Right atrium auricular region (tissue), 2 donors: Measurements from ENCODE around the gene CCDC196. TPM values are rescaled to one million over a fixed set of nuclear protein-coding genes. Genes with fewer than 3 reads are reported as not detected.
A peak's percentile ranks its signal among the peaks of the same experiment; 100 is the strongest.
"Not testable (repeated sequence)": the region's sequence is repeated elsewhere in the genome, so short reads cannot be mapped to it uniquely, and the experiment has no call there.

ENCODE experiments used
- DNase-seq: peaks from one replicate; pipeline ENCODE4 v3.0.0-alpha.2; 2019; ENCODE audit warnings: low spot score
- H3K27ac ChIP-seq, 2 donors: fragments of 200-600 bp; sonication (generic); 1 replicate in 1 of 2; 2 replicates in 1 of 2; pipeline ENCODE4 v1.5.1; 2016 to 2019
- H3K27me3 ChIP-seq, 2 donors: fragments of 200-600 bp; sonication (generic); one replicate each; pipeline versions ENCODE4 v1.5.1 to v1.6.0; 2017 to 2019
- H3K36me3 ChIP-seq: fragments of 200-600 bp; sonication (generic); one replicate; pipeline ENCODE4 v1.5.1; 2016
- H3K4me1 ChIP-seq, 2 donors: fragments of 200-600 bp; sonication (generic); one replicate each; pipeline versions ENCODE4 v1.5.1 to v1.6.0; 2017 to 2019
- H3K4me3 ChIP-seq, 2 donors: fragments of 200-600 bp; sonication (generic); 1 replicate in 1 of 2; 2 replicates in 1 of 2; pipeline ENCODE4 v1.5.1; 2017 to 2019; ENCODE audit warnings: mild to moderate bottlenecking in 1 of 2, moderate library complexity in 1 of 2
- H3K9me3 ChIP-seq, 2 donors: fragments of 200-600 bp; sonication (generic); one replicate each; pipeline ENCODE4 v1.5.1; 2019
- CTCF ChIP-seq, 2 donors: fragments of 200-600 bp; sonication (generic); IDR thresholded peaks; one replicate each; pipeline ENCODE4 v1.5.1; 2019; ENCODE audit warnings: antibody characterized with exemption in 2 of 2
- total RNA-seq, 2 donors: library from RNA; depleted of rRNA; stranded (reverse); fragments of >200 nt; gene quantifications; one replicate each; pipeline ENCODE4 v1.1.0, GENCODE V29; 2016

The CCDC196 gene
- total RNA-seq, 2 donors from 2014 or later, result not detected

- Histone ChIP-seq H3K4me3 (peak overlapping the region in 1 of 2 donors; percentile 7), H3K36me3 (no peaks in the 10 kb centered on the region)
Observed at GRCh38 chr14:66496188-66496807, 10.1 kb downstream of the CCDC196 start.

GRCh38 chr14:66496911-66497310 is 10.7 kb downstream of the CCDC196 start:
- Histone ChIP-seq H3K4me3 (no peak overlapping the region), H3K27ac (no peak overlapping the region), H3K4me1 (peaks cover 0 to 8% of the 10 kb centered on the region in 2 donors), H3K27me3 (no peaks in the 10 kb centered on the region), H3K36me3 (no peaks in the 10 kb centered on the region), H3K9me3 (no peaks in the 10 kb centered on the region)
- DNase-seq, result no peak
- TF ChIP-seq CTCF (IDR thresholded peaks at IDR 0.05), result no peak

More at GRCh38 chr14:66496188-66496807, 10.1 kb downstream of the CCDC196 start:
- H3K27ac ChIP-seq, result no peak overlapping the region
- no peaks in the 10 kb centered on the region for H3K27me3 ChIP-seq
- H3K9me3 ChIP-seq, result no peaks in the 10 kb centered on the region
- no peak for TF ChIP-seq CTCF (IDR thresholded peaks at IDR 0.05)
- peaks cover 0 to 8% of the 10 kb centered on the region in 2 donors for H3K4me1 ChIP-seq
- no peak for DNase-seq

GRCh38 chr14:66498311-66498710 is 12.1 kb downstream of the CCDC196 start:
- no peak overlapping the region for H3K27ac ChIP-seq
- no peak for TF ChIP-seq CTCF (IDR thresholded peaks at IDR 0.05)
- peaks cover 0 to 8% of the 10 kb centered on the region in 2 donors for H3K4me1 ChIP-seq
- H3K4me3 ChIP-seq, result no peak overlapping the region
- no peaks in the 10 kb centered on the region for H3K36me3 ChIP-seq
- H3K27me3 ChIP-seq, result no peaks in the 10 kb centered on the region
- H3K9me3 ChIP-seq, result no peaks in the 10 kb centered on the region
- no peak for DNase-seq

DNA sequence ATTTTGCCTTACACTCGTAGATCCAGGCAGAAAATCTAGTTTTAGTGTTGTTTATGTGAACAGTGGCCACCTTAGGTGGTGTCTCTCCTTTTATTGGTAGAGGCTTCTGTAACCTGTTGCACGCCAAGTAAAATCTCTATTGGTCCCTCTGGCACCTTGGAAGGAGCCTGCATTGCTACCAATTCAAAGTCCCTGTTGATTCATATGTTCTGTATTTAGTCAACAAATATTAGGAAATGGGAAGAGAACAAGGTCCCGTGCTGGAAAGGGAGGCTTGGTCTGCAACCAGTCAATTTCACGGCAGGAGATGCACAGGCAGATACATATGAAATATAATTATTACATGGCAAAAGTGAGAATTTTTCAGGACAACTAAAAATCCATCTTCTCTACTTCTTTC is 15.4 kb downstream of the CCDC196 start:
- no peak for TF ChIP-seq CTCF (IDR thresholded peaks at IDR 0.05)
- no peak for DNase-seq
- no peak overlapping the region for H3K27ac ChIP-seq
- no peak overlapping the region for H3K4me3 ChIP-seq
- no peaks in the 10 kb centered on the region for H3K36me3 ChIP-seq
- no peaks in the 10 kb centered on the region for H3K27me3 ChIP-seq
- no peaks in the 10 kb centered on the region for H3K9me3 ChIP-seq
- peaks cover 0 to under 1% of the 10 kb centered on the region in 2 donors for H3K4me1 ChIP-seq

DNA sequence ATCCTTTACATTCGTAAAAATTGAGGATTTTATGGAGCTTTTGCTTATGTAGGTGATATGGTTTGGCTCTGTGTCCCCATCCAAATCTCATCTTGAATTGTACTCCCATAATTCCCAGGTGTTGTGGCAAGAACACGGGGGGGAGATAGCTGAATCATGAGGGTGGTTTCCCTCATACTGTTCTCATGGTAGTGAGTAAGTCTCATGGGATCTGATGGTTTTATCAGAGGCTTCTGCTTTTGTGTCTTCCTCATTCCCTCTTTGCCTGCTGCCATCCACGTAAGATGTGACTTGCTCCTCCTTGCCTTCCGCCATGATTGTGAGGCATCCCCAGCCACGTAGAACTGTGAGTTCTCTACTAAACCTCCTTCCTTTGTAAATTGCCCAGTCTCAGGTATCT is 16.7 kb downstream of the CCDC196 start:
- H3K27ac ChIP-seq, H3K4me1 ChIP-seq, H3K9me3 ChIP-seq, DNase-seq, H3K27me3 ChIP-seq, H3K36me3 ChIP-seq, H3K4me3 ChIP-seq: not testable (repeated sequence)

GRCh38 chr14:66503532-66503931 is 17.4 kb downstream of the CCDC196 start:
- Histone ChIP-seq H3K27ac (no peak overlapping the region), H3K4me1 (peaks cover 0 to 7% of the 10 kb centered on the region in 2 donors), H3K36me3 (no peaks in the 10 kb centered on the region), H3K9me3 (no peaks in the 10 kb centered on the region), H3K4me3 (no peak overlapping the region), H3K27me3 (no peaks in the 10 kb centered on the region)
- TF ChIP-seq CTCF (IDR thresholded peaks at IDR 0.05), result no peak
- no peak for DNase-seq
